ENCODE measurements around the gene SHMT1.
"Not testable (repeated sequence)": the region's sequence is repeated elsewhere in the genome, so short reads cannot be mapped to it uniquely, and the experiment has no call there.

Gene SHMT1

DNA sequence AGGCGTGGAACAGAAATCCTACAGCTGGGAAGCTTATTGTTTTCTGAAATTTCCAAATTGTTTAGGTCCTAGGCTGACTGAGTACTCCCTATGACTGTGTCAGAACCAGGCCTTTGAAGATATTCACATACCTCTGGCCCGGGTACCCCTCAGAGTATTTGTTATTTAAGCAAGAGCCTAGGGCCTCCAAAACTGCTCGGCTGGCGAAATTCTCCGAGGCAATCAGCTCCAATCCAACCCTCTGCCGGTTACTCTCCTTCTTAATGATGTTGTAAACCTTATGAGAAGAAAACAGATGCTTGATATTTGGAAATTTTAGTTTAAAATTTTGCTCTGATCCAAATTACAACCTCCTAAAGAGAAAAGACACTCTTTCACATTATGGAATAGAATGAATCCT is 9.8 kb downstream of the SHMT1 start:
- no peaks in the 10 kb centered on the region for H3K27me3 ChIP-seq (replicated peaks; ENCODE audit: control insufficient read depth, insufficient read depth, low read length)
- H3K36me3 ChIP-seq (ENCODE audit: control insufficient read depth, insufficient read depth, low read length, severe bottlenecking) = peaks cover 52% of the 10 kb centered on the region
- no peak overlapping the region for H3K4me3 ChIP-seq (ENCODE audit: low read length)
- no peaks in the 10 kb centered on the region for H3K9me3 ChIP-seq (ENCODE audit: control insufficient read depth, low read length)
- peaks cover 16% of the 10 kb centered on the region for H3K4me1 ChIP-seq (ENCODE audit: control insufficient read depth, insufficient read depth, low read length)
- H3K9ac ChIP-seq (ENCODE audit: low read length) = no peak overlapping the region
- no peak for DNase-seq (ENCODE audit: low read depth)

GRCh38 chr17:18344021-18344420 is 19.3 kb downstream of the SHMT1 start:
- DNase-seq (ENCODE audit: low read depth) = no peak
- Histone ChIP-seq H3K4me1 (ENCODE audit: control insufficient read depth, insufficient read depth, low read length) (no peaks in the 10 kb centered on the region), H3K9ac (ENCODE audit: low read length) (no peak overlapping the region), H3K9me3 (ENCODE audit: control insufficient read depth, low read length) (no peaks in the 10 kb centered on the region), H3K27me3 (replicated peaks; ENCODE audit: control insufficient read depth, insufficient read depth, low read length) (no peaks in the 10 kb centered on the region), H3K4me3 (ENCODE audit: low read length) (no peak overlapping the region), H3K36me3 (ENCODE audit: control insufficient read depth, insufficient read depth, low read length, severe bottlenecking) (peaks cover 87% of the 10 kb centered on the region)

- H3K27me3 ChIP-seq (replicated peaks; ENCODE audit: control insufficient read depth, insufficient read depth, low read length) = no peaks in the 10 kb centered on the region
- DNase-seq (ENCODE audit: low read depth) = no peak
- H3K36me3 ChIP-seq (ENCODE audit: control insufficient read depth, insufficient read depth, low read length, severe bottlenecking) = peaks cover 68% of the 10 kb centered on the region
- no peak overlapping the region for H3K4me3 ChIP-seq (ENCODE audit: low read length)
- no peak overlapping the region for H3K9ac ChIP-seq (ENCODE audit: low read length)
- no peaks in the 10 kb centered on the region for H3K9me3 ChIP-seq (ENCODE audit: control insufficient read depth, low read length)
- H3K4me1 ChIP-seq (ENCODE audit: control insufficient read depth, insufficient read depth, low read length) = no peaks in the 10 kb centered on the region
Measured at GRCh38 chr17:18339933-18340332, 23.4 kb downstream of the SHMT1 start.

DNA sequence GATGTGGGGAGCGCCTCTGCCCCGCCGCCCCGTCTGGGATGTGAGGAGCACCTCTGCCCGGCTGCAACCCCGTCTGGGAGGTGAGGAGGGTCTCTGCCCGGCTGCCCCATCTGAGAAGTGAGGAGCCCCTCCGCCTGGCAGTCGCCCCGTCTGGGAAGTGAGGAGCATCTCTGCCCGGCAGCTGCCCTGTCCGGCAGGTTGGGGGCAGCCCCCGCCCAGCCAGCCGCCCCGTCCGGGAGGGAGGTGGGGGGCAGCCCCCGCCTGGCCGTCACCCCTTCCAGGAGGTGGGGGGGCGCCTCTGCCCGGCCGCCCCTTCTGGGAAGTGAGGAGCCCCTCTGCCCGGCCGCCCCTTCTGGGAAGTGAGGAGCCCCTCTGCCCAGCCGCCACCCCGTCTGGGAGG is 25.2 kb downstream of the SHMT1 start:
- not testable (repeated sequence) for H3K27me3 ChIP-seq (replicated peaks; ENCODE audit: control insufficient read depth, insufficient read depth, low read length); H3K9ac ChIP-seq (ENCODE audit: low read length); H3K9me3 ChIP-seq (ENCODE audit: control insufficient read depth, low read length); H3K4me1 ChIP-seq (ENCODE audit: control insufficient read depth, insufficient read depth, low read length); H3K4me3 ChIP-seq (ENCODE audit: low read length); DNase-seq (ENCODE audit: low read depth)
- peaks cover 64% of the 10 kb centered on the region for H3K36me3 ChIP-seq (ENCODE audit: control insufficient read depth, insufficient read depth, low read length, severe bottlenecking)

DNA sequence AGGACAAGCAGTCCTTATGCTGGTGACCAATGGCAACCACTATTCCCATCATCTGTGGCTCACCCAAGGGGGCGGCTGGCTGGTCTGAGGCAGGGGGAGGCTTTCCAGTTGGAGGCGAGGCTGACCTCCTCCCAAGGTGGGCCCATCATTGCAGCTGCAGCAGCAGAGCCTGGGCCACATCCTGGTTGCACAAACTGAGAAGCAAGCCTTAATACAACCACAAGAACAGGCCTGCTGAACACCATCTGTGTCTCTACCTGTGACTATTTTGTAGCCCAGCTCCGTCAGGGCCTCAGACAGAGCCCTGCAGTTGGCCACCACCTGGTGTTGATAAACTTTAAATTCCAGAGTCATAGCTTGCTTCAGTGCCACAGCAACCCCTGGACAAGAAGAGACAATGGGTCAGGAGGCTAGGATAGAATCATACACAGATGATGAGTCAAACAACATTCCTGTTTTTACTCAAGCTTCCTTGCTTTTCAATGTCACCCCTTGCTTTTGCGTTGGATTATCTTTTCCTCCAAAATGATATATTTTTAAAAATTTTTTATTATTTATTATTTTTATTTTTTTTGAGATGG is 30.4 kb downstream of the SHMT1 start:
- Histone ChIP-seq H3K27me3 (replicated peaks; ENCODE audit: control insufficient read depth, insufficient read depth, low read length) (no peaks in the 10 kb centered on the region), H3K4me3 (ENCODE audit: low read length) (no peak overlapping the region), H3K4me1 (ENCODE audit: control insufficient read depth, insufficient read depth, low read length) (peaks cover 7% of the 10 kb centered on the region), H3K9me3 (ENCODE audit: control insufficient read depth, low read length) (no peaks in the 10 kb centered on the region), H3K36me3 (ENCODE audit: control insufficient read depth, insufficient read depth, low read length, severe bottlenecking) (peaks cover 78% of the 10 kb centered on the region), H3K9ac (ENCODE audit: low read length) (no peak overlapping the region)
- no peak for DNase-seq (ENCODE audit: low read depth)

- no peaks in the 10 kb centered on the region for H3K27me3 ChIP-seq (replicated peaks; ENCODE audit: control insufficient read depth, insufficient read depth, low read length)
- H3K4me3 ChIP-seq (ENCODE audit: low read length) = no peak overlapping the region
- H3K9me3 ChIP-seq (ENCODE audit: control insufficient read depth, low read length) = no peaks in the 10 kb centered on the region
- H3K4me1 ChIP-seq (ENCODE audit: control insufficient read depth, insufficient read depth, low read length) = peaks cover 7% of the 10 kb centered on the region
- no peak for DNase-seq (ENCODE audit: low read depth)
- H3K36me3 ChIP-seq (ENCODE audit: control insufficient read depth, insufficient read depth, low read length, severe bottlenecking) = peaks cover 85% of the 10 kb centered on the region
- no peak overlapping the region for H3K9ac ChIP-seq (ENCODE audit: low read length)
Measured at GRCh38 chr17:18331879-18332278, 31.5 kb downstream of the SHMT1 start.

DNA sequence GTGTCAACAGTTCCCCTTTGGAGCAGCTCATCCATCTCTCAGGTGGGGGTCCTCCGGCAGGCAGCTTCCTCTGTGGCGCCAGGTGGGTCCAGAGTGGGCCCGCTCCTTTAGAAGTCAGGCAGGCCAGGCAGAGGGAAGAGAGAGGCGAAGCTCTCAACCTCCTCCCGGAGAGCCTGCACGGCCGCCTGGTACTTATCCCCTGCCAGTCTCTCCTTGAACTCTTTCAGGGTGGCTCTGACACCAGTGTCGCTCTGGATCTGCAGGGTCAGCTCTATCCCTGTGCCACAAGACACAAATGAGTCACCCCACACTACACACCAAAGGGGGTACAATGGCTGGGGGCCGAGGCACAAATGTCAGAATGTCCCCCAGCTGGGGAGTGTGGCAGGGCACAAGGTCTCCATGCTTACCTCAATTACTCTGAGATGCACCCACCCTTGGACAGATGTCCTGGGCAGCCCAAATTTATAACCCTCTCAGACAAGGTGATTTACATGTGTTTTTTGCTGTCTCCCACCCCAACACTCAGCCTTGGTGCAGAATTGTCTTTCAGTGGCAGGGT is 34.6 kb downstream of the SHMT1 start:
- no peaks in the 10 kb centered on the region for H3K9me3 ChIP-seq (ENCODE audit: control insufficient read depth, low read length)
- no peak overlapping the region for H3K4me3 ChIP-seq (ENCODE audit: low read length)
- no peak overlapping the region for H3K9ac ChIP-seq (ENCODE audit: low read length)
- H3K27me3 ChIP-seq (replicated peaks; ENCODE audit: control insufficient read depth, insufficient read depth, low read length) = no peaks in the 10 kb centered on the region
- H3K36me3 ChIP-seq (ENCODE audit: control insufficient read depth, insufficient read depth, low read length, severe bottlenecking) = peaks cover 73% of the 10 kb centered on the region
- no peak for DNase-seq (ENCODE audit: low read depth)
- peaks cover 7% of the 10 kb centered on the region for H3K4me1 ChIP-seq (ENCODE audit: control insufficient read depth, insufficient read depth, low read length)

GRCh38 chr17:18327556-18327955 is 35.8 kb downstream of the SHMT1 start:
- no peak for DNase-seq (ENCODE audit: low read depth)

DNA sequence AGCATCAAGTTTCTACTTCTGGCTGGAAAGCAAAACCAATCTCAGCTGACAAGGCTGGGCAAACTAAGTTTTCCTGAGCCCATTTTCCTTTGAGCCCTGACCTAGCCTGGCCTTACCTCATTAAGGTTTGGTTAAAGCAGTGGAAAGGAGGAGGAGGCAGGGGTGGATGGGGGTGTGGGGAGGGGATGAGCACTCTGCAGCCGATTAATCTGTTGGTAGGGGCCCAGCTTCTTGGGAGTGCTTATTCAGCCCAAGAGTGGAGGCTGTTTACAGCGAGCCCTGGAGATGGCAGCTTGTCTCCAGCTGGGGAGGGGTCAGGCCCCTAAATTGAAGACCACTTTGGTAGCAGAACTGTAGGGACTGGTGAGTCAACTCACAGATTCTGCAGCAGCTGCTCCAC is 36.3 kb downstream of the SHMT1 start:
- no peak for DNase-seq (ENCODE audit: low read depth)
- peaks cover 74% of the 10 kb centered on the region for H3K36me3 ChIP-seq (ENCODE audit: control insufficient read depth, insufficient read depth, low read length, severe bottlenecking)
- H3K4me1 ChIP-seq (ENCODE audit: control insufficient read depth, insufficient read depth, low read length) = no peaks in the 10 kb centered on the region

More at GRCh38 chr17:18327556-18327955, 35.8 kb downstream of the SHMT1 start:
- no peak overlapping the region for H3K9ac ChIP-seq (ENCODE audit: low read length)
- H3K27me3 ChIP-seq (replicated peaks; ENCODE audit: control insufficient read depth, insufficient read depth, low read length) = no peaks in the 10 kb centered on the region
- H3K9me3 ChIP-seq (ENCODE audit: control insufficient read depth, low read length) = no peaks in the 10 kb centered on the region
- H3K36me3 ChIP-seq (ENCODE audit: control insufficient read depth, insufficient read depth, low read length, severe bottlenecking) = peaks cover 77% of the 10 kb centered on the region
- H3K4me1 ChIP-seq (ENCODE audit: control insufficient read depth, insufficient read depth, low read length) = peaks cover under 1% of the 10 kb centered on the region
- H3K4me3 ChIP-seq (ENCODE audit: low read length) = no peak overlapping the region

DNA sequence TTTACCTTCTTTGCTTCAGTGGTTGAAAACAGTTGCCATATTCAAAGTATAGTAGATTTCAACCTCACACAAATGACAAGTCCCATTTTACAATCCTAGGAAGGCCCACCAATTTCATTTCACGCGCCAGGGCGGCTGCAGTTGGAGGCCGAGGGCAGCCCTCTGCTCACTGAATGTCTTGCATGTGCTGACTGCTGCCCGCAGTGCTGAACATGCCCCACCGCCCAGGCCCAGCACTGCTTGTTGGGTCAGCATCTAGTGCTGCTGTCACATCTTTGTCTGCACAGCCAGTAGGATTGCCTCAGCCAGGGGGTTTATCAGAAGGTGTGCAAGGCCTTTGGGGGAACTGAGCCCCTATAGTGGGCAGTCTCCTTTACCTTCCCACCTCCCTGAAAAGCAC is 36.8 kb downstream of the SHMT1 start:
- H3K4me3 ChIP-seq (ENCODE audit: low read length) = no peak overlapping the region
- no peak for DNase-seq (ENCODE audit: low read depth)
- H3K4me1 ChIP-seq (ENCODE audit: control insufficient read depth, insufficient read depth, low read length) = no peaks in the 10 kb centered on the region
- no peak overlapping the region for H3K9ac ChIP-seq (ENCODE audit: low read length)
- peaks cover 69% of the 10 kb centered on the region for H3K36me3 ChIP-seq (ENCODE audit: control insufficient read depth, insufficient read depth, low read length, severe bottlenecking)
- H3K27me3 ChIP-seq (replicated peaks; ENCODE audit: control insufficient read depth, insufficient read depth, low read length) = no peaks in the 10 kb centered on the region
- no peaks in the 10 kb centered on the region for H3K9me3 ChIP-seq (ENCODE audit: control insufficient read depth, low read length)

More for the DNA sequence above, 36.3 kb downstream of the SHMT1 start:
- Histone ChIP-seq H3K27me3 (replicated peaks; ENCODE audit: control insufficient read depth, insufficient read depth, low read length) (no peaks in the 10 kb centered on the region), H3K9me3 (ENCODE audit: control insufficient read depth, low read length) (no peaks in the 10 kb centered on the region), H3K9ac (ENCODE audit: low read length) (no peak overlapping the region), H3K4me3 (ENCODE audit: low read length) (no peak overlapping the region)

DNA sequence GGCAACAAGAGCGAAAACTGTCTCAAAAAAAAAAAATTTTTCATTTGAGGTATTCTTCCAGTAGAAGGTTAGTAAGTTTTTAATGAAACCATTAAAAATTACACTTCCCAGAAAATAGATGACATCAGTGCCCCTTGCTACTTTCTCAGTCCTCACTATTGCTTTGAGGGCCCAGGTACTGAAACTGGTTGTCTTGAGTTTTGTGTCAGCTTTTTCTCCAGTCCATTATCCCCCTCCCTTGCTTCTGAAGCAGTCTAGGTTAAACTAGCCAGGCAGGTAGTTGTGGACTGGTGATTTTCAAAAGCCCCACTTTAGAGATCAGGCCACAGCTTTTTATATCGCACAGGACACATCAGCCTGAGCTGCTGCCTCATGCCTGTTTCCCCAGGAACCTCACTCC is 37.3 kb downstream of the SHMT1 start:
- no peaks in the 10 kb centered on the region for H3K27me3 ChIP-seq (replicated peaks; ENCODE audit: control insufficient read depth, insufficient read depth, low read length)
- H3K9me3 ChIP-seq (ENCODE audit: control insufficient read depth, low read length) = no peaks in the 10 kb centered on the region
- H3K4me3 ChIP-seq (ENCODE audit: low read length) = no peak overlapping the region
- H3K4me1 ChIP-seq (ENCODE audit: control insufficient read depth, insufficient read depth, low read length) = no peaks in the 10 kb centered on the region
- DNase-seq (ENCODE audit: low read depth) = no peak
- H3K9ac ChIP-seq (ENCODE audit: low read length) = no peak overlapping the region
- H3K36me3 ChIP-seq (ENCODE audit: control insufficient read depth, insufficient read depth, low read length, severe bottlenecking) = peaks cover 64% of the 10 kb centered on the region
